ENCODE data around the gene ARMC7.
"Not testable (repeated sequence)": the region's sequence is repeated elsewhere in the genome, so short reads cannot be mapped to it uniquely, and the experiment has no call there.

Gene ARMC7

GRCh38 chr17:75126954-75127353 is 17.2 kb downstream of the ARMC7 start:
- Histone ChIP-seq H3K4me1 (ENCODE audit: control insufficient read depth, insufficient read depth, low read length) (peaks cover 2% of the 10 kb centered on the region), H3K27me3 (ENCODE audit: control insufficient read depth, insufficient read depth, low read length) (no peaks in the 10 kb centered on the region), H3K36me3 (ENCODE audit: control insufficient read depth, insufficient read depth, low read length) (peaks cover 20% of the 10 kb centered on the region), H3K9me3 (ENCODE audit: control insufficient read depth, insufficient read depth, low read length) (no peaks in the 10 kb centered on the region), H3K4me3 (ENCODE audit: low read depth, low read length) (no peak overlapping the region), H3K9ac (ENCODE audit: low read depth, low read length) (no peak overlapping the region)

- H3K9ac ChIP-seq (ENCODE audit: low read depth, low read length); H3K27me3 ChIP-seq (ENCODE audit: control insufficient read depth, insufficient read depth, low read length); H3K9me3 ChIP-seq (ENCODE audit: control insufficient read depth, insufficient read depth, low read length); H3K4me1 ChIP-seq (ENCODE audit: control insufficient read depth, insufficient read depth, low read length); H3K4me3 ChIP-seq (ENCODE audit: low read depth, low read length): not testable (repeated sequence)
- H3K36me3 ChIP-seq (ENCODE audit: control insufficient read depth, insufficient read depth, low read length): peaks cover 20% of the 10 kb centered on the region
These were observed 18.2 kb downstream of the ARMC7 start for GRCh38 chr17:75127936-75128335.

GRCh38 chr17:75128694-75129505 is 19.1 kb downstream of the ARMC7 start:
- peaks cover 2% of the 10 kb centered on the region for H3K4me1 ChIP-seq (ENCODE audit: control insufficient read depth, insufficient read depth, low read length)
- no peak overlapping the region for H3K9ac ChIP-seq (ENCODE audit: low read depth, low read length)
- no peak overlapping the region for H3K4me3 ChIP-seq (ENCODE audit: low read depth, low read length)
- no peaks in the 10 kb centered on the region for H3K9me3 ChIP-seq (ENCODE audit: control insufficient read depth, insufficient read depth, low read length)
- H3K36me3 ChIP-seq (ENCODE audit: control insufficient read depth, insufficient read depth, low read length): peaks cover 20% of the 10 kb centered on the region
- no peaks in the 10 kb centered on the region for H3K27me3 ChIP-seq (ENCODE audit: control insufficient read depth, insufficient read depth, low read length)

- H3K27me3 ChIP-seq (ENCODE audit: control insufficient read depth, insufficient read depth, low read length): no peaks in the 10 kb centered on the region
- H3K4me3 ChIP-seq (ENCODE audit: low read depth, low read length): no peak overlapping the region
- peaks cover 20% of the 10 kb centered on the region for H3K36me3 ChIP-seq (ENCODE audit: control insufficient read depth, insufficient read depth, low read length)
- H3K4me1 ChIP-seq (ENCODE audit: control insufficient read depth, insufficient read depth, low read length): peaks cover 2% of the 10 kb centered on the region
- H3K9me3 ChIP-seq (ENCODE audit: control insufficient read depth, insufficient read depth, low read length): no peaks in the 10 kb centered on the region
- no peak overlapping the region for H3K9ac ChIP-seq (ENCODE audit: low read depth, low read length)
These were observed 19.8 kb downstream of the ARMC7 start for GRCh38 chr17:75129576-75129975.

- Histone ChIP-seq H3K4me3 (ENCODE audit: low read depth, low read length) (peak overlapping the region; percentile 71), H3K27me3 (ENCODE audit: control insufficient read depth, insufficient read depth, low read length) (no peaks in the 10 kb centered on the region), H3K9ac (ENCODE audit: low read depth, low read length) (no peak overlapping the region), H3K9me3 (ENCODE audit: control insufficient read depth, insufficient read depth, low read length) (no peaks in the 10 kb centered on the region), H3K4me1 (ENCODE audit: control insufficient read depth, insufficient read depth, low read length) (peaks cover 2% of the 10 kb centered on the region), H3K36me3 (ENCODE audit: control insufficient read depth, insufficient read depth, low read length) (peaks cover 20% of the 10 kb centered on the region)
These were observed 20.4 kb downstream of the ARMC7 start for GRCh38 chr17:75130059-75130631.

GRCh38 chr17:75130632-75131277 is 21.0 kb downstream of the ARMC7 start:
- Histone ChIP-seq H3K9me3 (ENCODE audit: control insufficient read depth, insufficient read depth, low read length) (no peaks in the 10 kb centered on the region), H3K27me3 (ENCODE audit: control insufficient read depth, insufficient read depth, low read length) (no peaks in the 10 kb centered on the region), H3K9ac (ENCODE audit: low read depth, low read length) (peak overlapping the region; percentile 94), H3K36me3 (ENCODE audit: control insufficient read depth, insufficient read depth, low read length) (peaks cover 21% of the 10 kb centered on the region), H3K4me3 (ENCODE audit: low read depth, low read length) (peak overlapping the region; percentile 71), H3K4me1 (ENCODE audit: control insufficient read depth, insufficient read depth, low read length) (peaks cover 2% of the 10 kb centered on the region)

- H3K9me3 ChIP-seq (ENCODE audit: control insufficient read depth, insufficient read depth, low read length): no peaks in the 10 kb centered on the region
- H3K4me3 ChIP-seq (ENCODE audit: low read depth, low read length): peak within 1 kb of the TSS; percentile 71
- H3K4me1 ChIP-seq (ENCODE audit: control insufficient read depth, insufficient read depth, low read length): peaks cover 2% of the 10 kb centered on the region
- H3K27me3 ChIP-seq (ENCODE audit: control insufficient read depth, insufficient read depth, low read length): no peaks in the 10 kb centered on the region
- peaks cover 26% of the 10 kb centered on the region for H3K36me3 ChIP-seq (ENCODE audit: control insufficient read depth, insufficient read depth, low read length)
- H3K9ac ChIP-seq (ENCODE audit: low read depth, low read length): peak within 1 kb of the TSS; percentile 94
These were observed 21.7 kb downstream of the ARMC7 start, which contains the start of gene NT5C for GRCh38 chr17:75131278-75132017. TSS of gene NT5C (minus strand) at chr17:75131742. CDS start at chr17:75131707, 35 bp downstream.

- H3K4me1 ChIP-seq (ENCODE audit: control insufficient read depth, insufficient read depth, low read length); H3K9me3 ChIP-seq (ENCODE audit: control insufficient read depth, insufficient read depth, low read length); H3K27me3 ChIP-seq (ENCODE audit: control insufficient read depth, insufficient read depth, low read length): not testable (repeated sequence)
- H3K36me3 ChIP-seq (ENCODE audit: control insufficient read depth, insufficient read depth, low read length): peaks cover 26% of the 10 kb centered on the region
- H3K4me3 ChIP-seq (ENCODE audit: low read depth, low read length): peak overlapping the region; percentile 71
- peak overlapping the region; percentile 54 for H3K9ac ChIP-seq (ENCODE audit: low read depth, low read length)
These were observed 22.5 kb downstream of the ARMC7 start for GRCh38 chr17:75132018-75133000.

- peaks cover 26% of the 10 kb centered on the region for H3K36me3 ChIP-seq (ENCODE audit: control insufficient read depth, insufficient read depth, low read length)
- H3K4me1 ChIP-seq (ENCODE audit: control insufficient read depth, insufficient read depth, low read length): peaks cover 2% of the 10 kb centered on the region
- H3K9ac ChIP-seq (ENCODE audit: low read depth, low read length): no peak overlapping the region
- H3K27me3 ChIP-seq (ENCODE audit: control insufficient read depth, insufficient read depth, low read length): no peaks in the 10 kb centered on the region
- H3K4me3 ChIP-seq (ENCODE audit: low read depth, low read length): no peak overlapping the region
- no peaks in the 10 kb centered on the region for H3K9me3 ChIP-seq (ENCODE audit: control insufficient read depth, insufficient read depth, low read length)
These were observed 23.2 kb downstream of the ARMC7 start for GRCh38 chr17:75133001-75133400.

- H3K4me3 ChIP-seq (ENCODE audit: low read depth, low read length); H3K9me3 ChIP-seq (ENCODE audit: control insufficient read depth, insufficient read depth, low read length); H3K27me3 ChIP-seq (ENCODE audit: control insufficient read depth, insufficient read depth, low read length); H3K9ac ChIP-seq (ENCODE audit: low read depth, low read length); H3K4me1 ChIP-seq (ENCODE audit: control insufficient read depth, insufficient read depth, low read length): not testable (repeated sequence)
- peaks cover 22% of the 10 kb centered on the region for H3K36me3 ChIP-seq (ENCODE audit: control insufficient read depth, insufficient read depth, low read length)
These were observed 24.0 kb downstream of the ARMC7 start for GRCh38 chr17:75133607-75134347.
